Measurements from ENCODE around the gene CD2.

Gene CD2

GRCh38 chr1:116724765-116725375 is 29.4 kb upstream of the CD2 start:
- H3K4me3 ChIP-seq (ENCODE audit: low read depth, low read length) = no peak overlapping the region
- no peaks in the 10 kb centered on the region for H3K27me3 ChIP-seq (replicated peaks)
- no peaks in the 10 kb centered on the region for H3K36me3 ChIP-seq (replicated peaks)
- in situ Hi-C loops (cut with HindIII; ENCODE audit: low pct_ligation_motif_present, low sequenced_read_pairs) = loop anchor here (25.0 kb wide), 1 partner anchor 337 kb away; the partner anchor contains the start of gene TTF2
- peak; percentile 63 for DNase-seq
- peak; percentile 77 for TF ChIP-seq CTCF (IDR thresholded peaks at IDR 0.05; ENCODE audit: low read depth, low read length, missing control alignments)
- no peak overlapping the region for H3K27ac ChIP-seq

- in situ Hi-C loops (cut with HindIII; ENCODE audit: low pct_ligation_motif_present, low sequenced_read_pairs) = loop anchor here (25.0 kb wide), 1 partner anchor 337 kb away; the partner anchor contains the start of gene TTF2
- Histone ChIP-seq H3K27ac (no peak overlapping the region), H3K36me3 (replicated peaks) (no peaks in the 10 kb centered on the region), H3K4me3 (ENCODE audit: low read depth, low read length) (no peak overlapping the region), H3K27me3 (replicated peaks) (no peaks in the 10 kb centered on the region)
- TF ChIP-seq CTCF (IDR thresholded peaks at IDR 0.05; ENCODE audit: low read depth, low read length, missing control alignments) = no peak
- DNase-seq = no peak
These were observed 28.4 kb upstream of the CD2 start for GRCh38 chr1:116725798-116726197.

GRCh38 chr1:116726872-116727820 is 27.1 kb upstream of the CD2 start:
- no peak for TF ChIP-seq CTCF (IDR thresholded peaks at IDR 0.05; ENCODE audit: low read depth, low read length, missing control alignments)
- no peaks in the 10 kb centered on the region for H3K27me3 ChIP-seq (replicated peaks)
- no peak overlapping the region for H3K4me3 ChIP-seq (ENCODE audit: low read depth, low read length)
- in situ Hi-C loops (cut with HindIII; ENCODE audit: low pct_ligation_motif_present, low sequenced_read_pairs) = loop anchor here (25.0 kb wide), 1 partner anchor 335 kb away; the partner anchor contains the start of gene TTF2
- DNase-seq = no peak
- no peaks in the 10 kb centered on the region for H3K36me3 ChIP-seq (replicated peaks)
- no peak overlapping the region for H3K27ac ChIP-seq

- H3K27me3 ChIP-seq (replicated peaks) = no peaks in the 10 kb centered on the region
- no peak overlapping the region for H3K27ac ChIP-seq
- DNase-seq = no peak
- H3K36me3 ChIP-seq (replicated peaks) = no peaks in the 10 kb centered on the region
- TF ChIP-seq CTCF (IDR thresholded peaks at IDR 0.05; ENCODE audit: low read depth, low read length, missing control alignments) = no peak
- in situ Hi-C loops (cut with HindIII; ENCODE audit: low pct_ligation_motif_present, low sequenced_read_pairs) = loop anchor here (25.0 kb wide), 1 partner anchor 331 kb away; the partner anchor contains the start of gene TTF2
- no peak overlapping the region for H3K4me3 ChIP-seq (ENCODE audit: low read depth, low read length)
These were observed 22.8 kb upstream of the CD2 start for GRCh38 chr1:116731439-116731838.

- H3K27ac ChIP-seq = no peak overlapping the region
- TF ChIP-seq CTCF (IDR thresholded peaks at IDR 0.05; ENCODE audit: low read depth, low read length, missing control alignments) = no peak
- DNase-seq = no peak
These were observed 21.5 kb upstream of the CD2 start for GRCh38 chr1:116732726-116733125.

More at GRCh38 chr1:116732726-116733125, 21.5 kb upstream of the CD2 start:
- no peak overlapping the region for H3K4me3 ChIP-seq (ENCODE audit: low read depth, low read length)
- no peaks in the 10 kb centered on the region for H3K36me3 ChIP-seq (replicated peaks)
- in situ Hi-C loops (cut with HindIII; ENCODE audit: low pct_ligation_motif_present, low sequenced_read_pairs) = loop anchor here (25.0 kb wide), 1 partner anchor 330 kb away; the partner anchor contains the start of gene TTF2
- no peaks in the 10 kb centered on the region for H3K27me3 ChIP-seq (replicated peaks)
